Muscle of leg (tissue), 9 donors: ENCODE data around the gene ATP9A. TPM values are rescaled to one million over a fixed set of nuclear protein-coding genes. Genes with fewer than 3 reads are reported as not detected.

ENCODE experiments used
- polyA plus RNA-seq, 8 donors: library from polyadenylated mRNA; unstranded; fragments of 120-200 nt; gene quantifications; one replicate each; pipeline versions ENCODE4 v1.2.1 to v1.2.3, GENCODE V29; 2013; ENCODE audit warnings: inconsistent platforms in 1 of 8, low replicate concordance in 1 of 8; ENCODE audit not compliant: insufficient read length in 8 of 8, insufficient read depth in 1 of 8
- total RNA-seq: library from RNA; stranded (reverse); fragments of 120-200 nt; gene quantifications from one replicate; pipeline ENCODE4 v1.2.4, GENCODE V29; 2013

Gene ATP9A
- total and polyA plus RNA-seq, 9 donors: 39.4 to 79.4 (median 49.0) TPM

Other genes starting within 250 kb of the ATP9A start
- 3.8 TPM for gene NFATC2, start 225.7 kb downstream of the ATP9A start, total RNA-seq
- 1 to 10 TPM; 4.3 to 8.3 (median 5.7) TPM for gene NFATC2, start 225.7 kb downstream of the ATP9A start, polyA plus RNA-seq
- gene SALL4, start 34.1 kb upstream of the ATP9A start, total RNA-seq: 0.18 TPM
- gene SALL4, start 34.1 kb upstream of the ATP9A start, polyA plus RNA-seq: 1 to 10 TPM in 1 of 8 donors, under 1 TPM in 7; 0.15 to 1.4 (median 0.20) TPM